IPS-18c (cell line): ENCODE data around the gene PFKM.

ENCODE experiments used
- H3K4me3 ChIP-seq: 2 replicates; pipeline ENCODE4 v1.7.0; 2013; ENCODE audit warnings: low read depth, mild to moderate bottlenecking, low read length, moderate library complexity; ENCODE audit not compliant: insufficient read depth
- H3K9me3 ChIP-seq: one replicate; pipeline ENCODE4 v1.6.1; 2013; ENCODE audit warnings: mild to moderate bottlenecking, low read length, moderate library complexity; ENCODE audit not compliant: control insufficient read depth, insufficient read depth

Gene PFKM

DNA sequence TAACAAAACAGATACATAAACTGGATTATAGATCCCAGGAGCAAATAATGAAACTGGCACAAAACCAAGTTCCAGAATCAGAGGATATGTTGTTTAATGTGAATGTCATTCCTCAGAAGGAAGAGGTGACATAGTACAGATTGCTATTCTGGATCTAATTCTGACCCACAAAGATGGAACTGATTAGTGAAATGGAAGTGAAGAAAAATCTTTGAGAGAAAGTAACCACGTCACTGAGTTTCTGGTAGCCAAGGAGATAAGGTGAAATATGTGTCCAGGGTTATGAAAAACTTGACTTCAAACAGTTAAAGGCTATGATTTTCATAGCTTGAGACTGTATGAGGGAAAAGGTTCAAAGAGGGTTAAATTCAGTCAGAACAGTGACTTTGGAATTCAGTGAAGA, 75.6 kb downstream of the PFKM start:
- Histone ChIP-seq H3K4me3 (no peak overlapping the region), H3K9me3 (peaks cover 2% of the 10 kb centered on the region)
